DOHH2 (cell line): Measurements from ENCODE around the gene CD151.

Experiments
- EZH2phosphoT487 ChIP-seq: fragments of 200-600 bp; sonication (generic); IDR thresholded peaks from 2 replicates; pipeline ENCODE4 v1.6.1; 2017; ENCODE audit warnings: borderline replicate concordance, mild to moderate bottlenecking, antibody characterized with exemption, low read length, moderate library complexity, mixed read lengths
- TF ChIP-seq, protein P1 (sequence below): fragments of 200-600 bp; sonication (generic); IDR thresholded peaks from one replicate; pipeline ENCODE4 v1.5.1; 2014; ENCODE audit warnings: antibody characterized with exemption, mild to moderate bottlenecking, low read depth, low read length; ENCODE audit not compliant: poor library complexity, severe bottlenecking

GRCh38 chr11:827897-828192 lies 4.9 kb upstream of the CD151 start, which contains the start of gene CRACR2B:
- no peak for TF ChIP-seq EZH2phosphoT487
- TF ChIP-seq, protein P1, sequence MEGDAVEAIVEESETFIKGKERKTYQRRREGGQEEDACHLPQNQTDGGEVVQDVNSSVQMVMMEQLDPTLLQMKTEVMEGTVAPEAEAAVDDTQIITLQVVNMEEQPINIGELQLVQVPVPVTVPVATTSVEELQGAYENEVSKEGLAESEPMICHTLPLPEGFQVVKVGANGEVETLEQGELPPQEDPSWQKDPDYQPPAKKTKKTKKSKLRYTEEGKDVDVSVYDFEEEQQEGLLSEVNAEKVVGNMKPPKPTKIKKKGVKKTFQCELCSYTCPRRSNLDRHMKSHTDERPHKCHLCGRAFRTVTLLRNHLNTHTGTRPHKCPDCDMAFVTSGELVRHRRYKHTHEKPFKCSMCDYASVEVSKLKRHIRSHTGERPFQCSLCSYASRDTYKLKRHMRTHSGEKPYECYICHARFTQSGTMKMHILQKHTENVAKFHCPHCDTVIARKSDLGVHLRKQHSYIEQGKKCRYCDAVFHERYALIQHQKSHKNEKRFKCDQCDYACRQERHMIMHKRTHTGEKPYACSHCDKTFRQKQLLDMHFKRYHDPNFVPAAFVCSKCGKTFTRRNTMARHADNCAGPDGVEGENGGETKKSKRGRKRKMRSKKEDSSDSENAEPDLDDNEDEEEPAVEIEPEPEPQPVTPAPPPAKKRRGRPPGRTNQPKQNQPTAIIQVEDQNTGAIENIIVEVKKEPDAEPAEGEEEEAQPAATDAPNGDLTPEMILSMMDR, result no peak
